Spleen (tissue), 7 donors: ENCODE data around the gene EIF2D.

Experiments used
- POLR2A ChIP-seq, 3 donors: fragments of 450-650 bp; IDR thresholded peaks; one replicate each; pipeline ENCODE4 v1.5.1; 2017; ENCODE audit warnings: antibody characterized with exemption in 3 of 3, mild to moderate bottlenecking in 1 of 3
- TF ChIP-seq, protein P1 (sequence below), 11 experiments: fragments of 200-600 bp in 7 of 11; fragments of 450-650 bp in 4 of 11; sonication (generic) in 4 of 11; IDR thresholded peaks in 8 of 11; conservative IDR thresholded peaks in 3 of 11; 1 replicate in 7 of 11; 2 replicates in 4 of 11; pipeline versions ENCODE4 v1.4.0 to v1.8.0; 2016 to 2021; ENCODE audit warnings: antibody characterized with exemption in 11 of 11, inconsistent platforms in 4 of 11, mild to moderate bottlenecking in 1 of 11
- donor health status: DM: no; HTN: no; CAD: no; lungs with moderate emphysema.
- donor health status: DM: no; HTN: no; CAD: no.
- donor health status: DM: no; HTN: no; CAD: no.

DNA sequence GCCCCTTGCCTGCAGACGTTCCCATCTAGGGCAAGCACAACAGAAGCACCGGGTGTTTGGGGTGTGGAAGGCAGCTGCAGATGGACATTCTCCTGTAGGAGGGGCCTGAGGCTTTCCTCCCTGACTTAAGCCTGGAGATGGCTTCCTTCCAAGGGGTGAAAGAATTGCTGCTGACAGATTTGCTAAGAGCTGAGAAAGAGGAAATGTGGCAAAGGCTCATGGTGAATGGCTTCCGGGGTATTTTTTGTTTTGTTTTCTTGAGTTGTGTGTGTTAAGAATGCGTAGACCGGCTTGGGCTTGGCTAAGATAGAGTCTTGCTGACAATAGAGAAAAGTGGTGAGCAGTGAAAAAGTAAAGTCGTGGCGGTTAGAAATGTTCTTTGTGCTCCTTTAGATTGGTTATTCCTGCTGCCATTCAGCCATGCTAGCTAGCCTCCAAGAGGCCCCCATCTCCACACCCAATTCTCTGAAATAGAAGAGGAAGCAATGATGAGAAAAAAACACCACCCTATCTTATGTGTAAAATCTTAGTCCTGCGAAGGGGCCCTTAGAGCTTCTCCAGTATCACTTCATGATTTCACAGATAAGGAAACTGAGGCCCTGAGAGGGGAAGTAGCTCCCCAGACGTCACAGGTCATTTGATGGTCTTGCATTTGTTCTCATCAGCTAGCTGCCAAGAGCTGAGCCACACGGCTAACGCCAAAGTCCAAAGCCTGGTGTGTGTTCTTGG lies 36.9 kb downstream of the EIF2D start:
- TF ChIP-seq POLR2A (IDR thresholded peaks at IDR 0.05): no peak
- TF ChIP-seq, protein P1, sequence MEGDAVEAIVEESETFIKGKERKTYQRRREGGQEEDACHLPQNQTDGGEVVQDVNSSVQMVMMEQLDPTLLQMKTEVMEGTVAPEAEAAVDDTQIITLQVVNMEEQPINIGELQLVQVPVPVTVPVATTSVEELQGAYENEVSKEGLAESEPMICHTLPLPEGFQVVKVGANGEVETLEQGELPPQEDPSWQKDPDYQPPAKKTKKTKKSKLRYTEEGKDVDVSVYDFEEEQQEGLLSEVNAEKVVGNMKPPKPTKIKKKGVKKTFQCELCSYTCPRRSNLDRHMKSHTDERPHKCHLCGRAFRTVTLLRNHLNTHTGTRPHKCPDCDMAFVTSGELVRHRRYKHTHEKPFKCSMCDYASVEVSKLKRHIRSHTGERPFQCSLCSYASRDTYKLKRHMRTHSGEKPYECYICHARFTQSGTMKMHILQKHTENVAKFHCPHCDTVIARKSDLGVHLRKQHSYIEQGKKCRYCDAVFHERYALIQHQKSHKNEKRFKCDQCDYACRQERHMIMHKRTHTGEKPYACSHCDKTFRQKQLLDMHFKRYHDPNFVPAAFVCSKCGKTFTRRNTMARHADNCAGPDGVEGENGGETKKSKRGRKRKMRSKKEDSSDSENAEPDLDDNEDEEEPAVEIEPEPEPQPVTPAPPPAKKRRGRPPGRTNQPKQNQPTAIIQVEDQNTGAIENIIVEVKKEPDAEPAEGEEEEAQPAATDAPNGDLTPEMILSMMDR (IDR thresholded peaks at IDR 0.05 in 8 of 11, conservative IDR thresholded peaks at IDR 0.05 in 3 of 11): peak in 1 of 11 experiments; percentile 10
